ENCODE measurements around the gene FARP2. TPM values are rescaled to one million over a fixed set of nuclear protein-coding genes. Genes with fewer than 3 reads are reported as not detected.

FARP2 gene
- polyA plus RNA-seq, 1 donor, result 30.5 TPM

- no peak for DNase-seq (ENCODE audit: low read depth)
These were observed 176.1 kb downstream of the FARP2 start for GRCh38 chr2:241532168-241532567.

GRCh38 chr2:241532733-241533601, 176.9 kb downstream of the FARP2 start:
- DNase-seq (ENCODE audit: low read depth), result no peak

- no peak for DNase-seq (ENCODE audit: low read depth)
These were observed 178.2 kb downstream of the FARP2 start for GRCh38 chr2:241534293-241534692.

GRCh38 chr2:241534701-241535375, 178.8 kb downstream of the FARP2 start:
- no peak for DNase-seq (ENCODE audit: low read depth)

- DNase-seq (ENCODE audit: low read depth), result no peak
These were observed 180.0 kb downstream of the FARP2 start for GRCh38 chr2:241535871-241536655.

GRCh38 chr2:241538838-241539615, 182.9 kb downstream of the FARP2 start:
- DNase-seq (ENCODE audit: low read depth), result no peak

GRCh38 chr2:241539616-241540374, 183.7 kb downstream of the FARP2 start:
- no peak for DNase-seq (ENCODE audit: low read depth)

GRCh38 chr2:241540401-241540770, 184.3 kb downstream of the FARP2 start:
- DNase-seq (ENCODE audit: low read depth), result no peak

- DNase-seq (ENCODE audit: low read depth), result no peak
These were observed 184.9 kb downstream of the FARP2 start for GRCh38 chr2:241540771-241541561.

GRCh38 chr2:241541564-241542277, 185.6 kb downstream of the FARP2 start:
- DNase-seq (ENCODE audit: low read depth), result no peak

GRCh38 chr2:241542278-241542605, 186.2 kb downstream of the FARP2 start:
- DNase-seq (ENCODE audit: low read depth), result no peak

Other genes with a start within 250 kb of the FARP2 start
- gene PASK, start 206.8 kb upstream of the FARP2 start, polyA plus RNA-seq (ENCODE audit: insufficient read length), result 5.0 TPM
- gene PPP1R7, start 205.8 kb upstream of the FARP2 start, polyA plus RNA-seq (ENCODE audit: insufficient read length), result 71.0 TPM
- gene ANO7, start 167.6 kb upstream of the FARP2 start, polyA plus RNA-seq (ENCODE audit: insufficient read length), result 0.83 TPM
- 339 TPM for gene HDLBP, start 40.6 kb upstream of the FARP2 start, polyA plus RNA-seq (ENCODE audit: insufficient read length)
- 275 TPM for gene SEPTIN2, start 40.4 kb upstream of the FARP2 start, polyA plus RNA-seq (ENCODE audit: insufficient read length)
- gene STK25, start 152.3 kb downstream of the FARP2 start, polyA plus RNA-seq (ENCODE audit: insufficient read length), result 289 TPM
- 63.4 TPM for gene BOK, start 202.5 kb downstream of the FARP2 start, polyA plus RNA-seq (ENCODE audit: insufficient read length)

Measured in forelimb muscle (tissue), 1 donor.